Transverse colon (tissue), 4 donors: ENCODE measurements around the gene AGXT. TPM values are rescaled to one million over a fixed set of nuclear protein-coding genes. Genes with fewer than 3 reads are reported as not detected.
A peak's percentile ranks its signal among the peaks of the same experiment; 100 is the strongest.
"Not testable (repeated sequence)": the region's sequence is repeated elsewhere in the genome, so short reads cannot be mapped to it uniquely, and the experiment has no call there.

Source experiments
- DNase-seq: peaks from one replicate; pipeline ENCODE4 v3.0.0-alpha.2; 2019
- H3K27ac ChIP-seq, 4 donors: fragments of 200-600 bp; sonication (generic); 2 replicates each; pipeline ENCODE4 v1.5.1; 2016 to 2018; ENCODE audit warnings: inconsistent platforms in 4 of 4
- H3K27me3 ChIP-seq: fragments of 200-600 bp; sonication (generic); 2 replicates; pipeline ENCODE4 v1.5.1; 2017; ENCODE audit warnings: inconsistent platforms
- H3K36me3 ChIP-seq, 4 donors: fragments of 200-600 bp; sonication (generic); 2 replicates each; pipeline ENCODE4 v1.5.1; 2017 to 2019; ENCODE audit warnings: inconsistent platforms in 4 of 4
- H3K4me1 ChIP-seq, 4 donors: fragments of 200-600 bp; sonication (generic); 2 replicates each; pipeline ENCODE4 v1.5.1; 2017 to 2020; ENCODE audit warnings: inconsistent platforms in 4 of 4
- H3K4me3 ChIP-seq, 4 donors: fragments of 200-600 bp; sonication (generic); 1 replicate in 1 of 4; 2 replicates in 3 of 4; pipeline versions ENCODE4 v1.5.1 to v1.6.1; 2017 to 2019; ENCODE audit warnings: inconsistent platforms in 4 of 4
- H3K9me3 ChIP-seq, 2 donors: fragments of 200-600 bp; sonication (generic); 2 replicates each; pipeline ENCODE4 v1.5.1; 2017 to 2019; ENCODE audit warnings: inconsistent platforms in 2 of 2
- CTCF ChIP-seq, 5 experiments: fragments of 200-600 bp in 3 of 5; fragments of 450-650 bp in 2 of 5; sonication (generic) in 3 of 5; IDR thresholded peaks; 1 replicate in 2 of 5; 2 replicates in 3 of 5; pipeline ENCODE4 v1.5.1; 2016 to 2017; ENCODE audit warnings: antibody characterized with exemption in 5 of 5, inconsistent platforms in 3 of 5, mild to moderate bottlenecking in 2 of 5, moderate library complexity in 1 of 5
- EP300 ChIP-seq: sonication (generic); formaldehyde crosslinking; IDR thresholded peaks from one replicate; pipeline ENCODE4 v1.6.1; 2017; ENCODE audit warnings: antibody characterized with exemption, low read depth
- POLR2A ChIP-seq: fragments of 450-650 bp; IDR thresholded peaks from one replicate; pipeline ENCODE4 v1.6.1; 2016; ENCODE audit warnings: antibody characterized with exemption, mild to moderate bottlenecking, moderate library complexity
- POLR2AphosphoS5 ChIP-seq, 3 donors: sonication (generic); formaldehyde crosslinking; IDR thresholded peaks; one replicate each; pipeline ENCODE4 v1.6.1; 2016; ENCODE audit warnings: antibody characterized with exemption in 3 of 3
- whole genome bisulfite sequencing, 2 donors: methylation state at CpG; one replicate each; pipeline ENCODE4 v1.1.5; 2018; ENCODE audit warnings: low coverage in 1 of 2; 5-methylcytosine and 5-hydroxymethylcytosine counted together
- in situ Hi-C, 4 donors: fragments of 200-750 bp; cut with MboI; loops; one replicate each; pipeline versions ENCODE4 v1.15.0 to v1.15.1; 2017; ENCODE audit warnings: low sequenced_read_pairs in 3 of 4, low pct_ligation_motif_present in 1 of 4, low pct_unique_long_range_greater_than_20kb in 1 of 4
- intact Hi-C: fragments of 100-400 bp; cut with DNase I; formaldehyde crosslinking; loops from one replicate; pipeline ENCODE4 v1.15.1; 2023; ENCODE audit warnings: low total_unique reads
- total RNA-seq, 4 donors: library from RNA; depleted of rRNA; stranded (reverse); fragments of >200 nt; gene quantifications; one replicate each; pipeline ENCODE4 v1.1.0, GENCODE V29; 2016

Gene AGXT
- total RNA-seq, 4 donors from 2014 or later: 0.32 to 2.2 (median 0.82) TPM; not detected in 1

DNA sequence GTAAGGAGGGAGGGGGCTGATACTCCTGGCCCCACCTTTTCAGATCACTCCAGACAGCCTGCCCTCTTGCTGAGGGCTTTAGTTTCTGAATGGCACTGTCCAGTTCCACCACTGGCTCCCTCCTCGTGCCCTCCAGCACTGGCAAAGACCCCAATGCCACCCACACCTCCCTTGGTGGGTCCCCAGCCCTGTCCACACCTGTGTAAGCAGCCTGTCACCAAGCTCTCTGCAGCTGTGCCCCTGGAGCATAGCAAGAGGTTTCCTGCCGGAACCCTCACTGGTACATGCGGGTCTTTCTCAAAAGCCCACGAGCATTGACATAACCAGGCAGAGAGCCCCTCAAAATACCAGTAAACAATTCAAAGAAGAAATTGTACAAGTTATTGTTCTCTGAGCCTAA is 31.0 kb upstream of the AGXT start:
- intact Hi-C loops: no loop called here
- in situ Hi-C loops: no loop called here

GRCh38 chr2:240839152-240840143 is 29.2 kb upstream of the AGXT start:
- H3K27me3 ChIP-seq: peaks cover 23% of the 10 kb centered on the region
- in situ Hi-C loops (no loop called here), intact Hi-C loops (no loop called here)
- H3K27ac ChIP-seq: no peak overlapping the region
- TF ChIP-seq EP300 (no peak), CTCF (IDR thresholded peaks at IDR 0.05) (no peak), POLR2A (no peak), POLR2AphosphoS5 (IDR thresholded peaks at IDR 0.05) (no peak)
- H3K4me3 ChIP-seq: no peak overlapping the region
- no peaks in the 10 kb centered on the region for H3K36me3 ChIP-seq
- 86% methylated on average over 24 of the region's 28 CpGs; no CpG with 5 or more reads in 1 of the 2 donors for WGBS, 2 donors
- no peak for DNase-seq
- no peaks in the 10 kb centered on the region for H3K9me3 ChIP-seq
- no peaks in the 10 kb centered on the region for H3K4me1 ChIP-seq

More for the DNA sequence above, 31.0 kb upstream of the AGXT start:
- no peaks in the 10 kb centered on the region for H3K9me3 ChIP-seq
- no peaks in the 10 kb centered on the region for H3K36me3 ChIP-seq
- no peak overlapping the region for H3K4me3 ChIP-seq
- H3K27me3 ChIP-seq: peaks cover 23% of the 10 kb centered on the region
- no peak for TF ChIP-seq POLR2A
- TF ChIP-seq CTCF (IDR thresholded peaks at IDR 0.05): no peak
- TF ChIP-seq POLR2AphosphoS5 (IDR thresholded peaks at IDR 0.05): no peak
- no peak for TF ChIP-seq EP300
- H3K27ac ChIP-seq: no peak overlapping the region
- no peak for DNase-seq
- WGBS, 2 donors: 61% methylated on average over 4 of the region's 4 CpGs; no CpG with 5 or more reads in 1 of the 2 donors
- no peaks in the 10 kb centered on the region for H3K4me1 ChIP-seq

- Histone ChIP-seq H3K4me3 (no peak overlapping the region), H3K27ac (no peak overlapping the region), H3K9me3 (no peaks in the 10 kb centered on the region), H3K4me1 (no peaks in the 10 kb centered on the region), H3K36me3 (no peaks in the 10 kb centered on the region), H3K27me3 (peaks cover 23% of the 10 kb centered on the region)
- in situ Hi-C loops (no loop called here), intact Hi-C loops (no loop called here)
- TF ChIP-seq EP300 (no peak), POLR2A (no peak), CTCF (IDR thresholded peaks at IDR 0.05) (peak; percentile 28 to 57 (median 45)), POLR2AphosphoS5 (IDR thresholded peaks at IDR 0.05) (no peak)
- WGBS, 2 donors: 58% methylated on average over 9 of the region's 9 CpGs; no CpG with 5 or more reads in 1 of the 2 donors
- DNase-seq: peak; percentile 41
These were observed 28.1 kb upstream of the AGXT start for GRCh38 chr2:240840435-240841060.

GRCh38 chr2:240846309-240846708 is 22.3 kb upstream of the AGXT start:
- in situ Hi-C loops, H3K27ac ChIP-seq, H3K4me3 ChIP-seq, H3K36me3 ChIP-seq, DNase-seq, intact Hi-C loops, H3K27me3 ChIP-seq, H3K9me3 ChIP-seq: not testable (repeated sequence)
- peaks cover 0 to 11% (median 4%) of the 10 kb centered on the region in 4 donors for H3K4me1 ChIP-seq
- WGBS, 2 donors: 42 to 71% methylated on average over 1 to 2 of the region's 2 CpGs
